PC-9 (cell line): ENCODE results near the gene GGCX. TPM values are rescaled to one million over a fixed set of nuclear protein-coding genes. Genes with fewer than 3 reads are reported as not detected.

Source experiments
- BruUV-seq: library from RNA; stranded (reverse); fragments of 400-500 nt; replicated peaks from 2 replicates; lab custom pipeline; 2021; lab: Mats Ljungman, UMichigan
- CTCF ChIA-PET: fragments of 300-600 bp; sonication (Branson Sonifier 250); formaldehyde crosslinking; loops from one replicate; lab custom pipeline; 2022; ENCODE audit warnings: antibody characterized with exemption; lab: Charles Lee
- POLR2A ChIA-PET: fragments of 300-600 bp; sonication (Branson Sonifier 250); formaldehyde crosslinking; loops from one replicate; lab custom pipeline; 2022; ENCODE audit warnings: antibody characterized with exemption; ENCODE audit not compliant: unreplicated experiment; lab: Charles Lee
- DNase-seq, 2 experiments: peaks; one replicate each; pipeline versions ENCODE4 v3.0.0 to v3.0.0-alpha.2; 2015 to 2022; ENCODE audit warnings: mixed read lengths in 1 of 2
- H2AFZ ChIP-seq: fragments of 200-600 bp; sonication (generic); 2 replicates; pipeline ENCODE4 v1.8.1; 2017; ENCODE audit warnings: antibody characterized with exemption
- H3F3A ChIP-seq: fragments of 200-600 bp; sonication (generic); 2 replicates; pipeline ENCODE4 v1.8.1; 2017; ENCODE audit warnings: antibody characterized with exemption, mild to moderate bottlenecking, low read depth; ENCODE audit not compliant: insufficient read depth
- H3K27ac ChIP-seq: fragments of 200-600 bp; sonication (generic); 2 replicates; pipeline ENCODE4 v1.6.1; 2016; ENCODE audit warnings: mixed run types
- H3K27me3 ChIP-seq: fragments of 200-600 bp; sonication (generic); 2 replicates; pipeline ENCODE4 v1.6.1; 2016; ENCODE audit warnings: low read depth, mixed run types; ENCODE audit not compliant: insufficient read depth
- H3K36me3 ChIP-seq: fragments of 200-600 bp; sonication (generic); 2 replicates; pipeline ENCODE4 v1.6.1; 2016; ENCODE audit warnings: low read depth, mixed run types
- H3K4me1 ChIP-seq: fragments of 200-600 bp; sonication (generic); replicated peaks from 2 replicates; pipeline ENCODE4 v1.6.1; 2016; ENCODE audit warnings: mixed run types; ENCODE audit not compliant: insufficient read depth
- H3K4me2 ChIP-seq: fragments of 200-600 bp; sonication (generic); 2 replicates; pipeline ENCODE4 v1.6.1; 2017; ENCODE audit warnings: mixed run types
- H3K4me3 ChIP-seq: fragments of 200-600 bp; sonication (generic); 2 replicates; pipeline ENCODE4 v1.6.1; 2016; ENCODE audit warnings: mixed run types
- H3K79me2 ChIP-seq: fragments of 200-600 bp; sonication (generic); 2 replicates; pipeline ENCODE4 v1.6.1; 2017; ENCODE audit warnings: low read depth, mixed run types
- H3K9me2 ChIP-seq: fragments of 200-600 bp; sonication (generic); 2 replicates; pipeline ENCODE4 v1.8.1; 2017; ENCODE audit warnings: mild to moderate bottlenecking; ENCODE audit not compliant: insufficient read depth
- H3K9me3 ChIP-seq: fragments of 200-600 bp; sonication (generic); 2 replicates; pipeline ENCODE4 v1.8.1; 2016; ENCODE audit warnings: low read depth; ENCODE audit not compliant: insufficient read depth
- H4K20me1 ChIP-seq: fragments of 200-600 bp; sonication (generic); 2 replicates; pipeline ENCODE4 v1.8.1; 2017; ENCODE audit not compliant: insufficient read depth
- EZH2 ChIP-seq: fragments of 200-600 bp; sonication (generic); IDR thresholded peaks from 2 replicates; pipeline ENCODE4 v1.8.0; 2017; ENCODE audit warnings: antibody characterized with exemption, low read depth
- intact Hi-C: fragments of 100-400 bp; cut with micrococcal nuclease; formaldehyde crosslinking; loops from one replicate; pipeline ENCODE4 v1.10.0; 2022; ENCODE audit not compliant: unreplicated experiment
- total RNA-seq: library from RNA; stranded (reverse); gene quantifications from 2 replicates; pipeline ENCODE4 v1.2.3, GENCODE V29; 2021
- TF ChIP-seq, protein P1 (sequence below): fragments of 200-600 bp; sonication (generic); conservative IDR thresholded peaks from 2 replicates; pipeline ENCODE4 v1.6.1; 2017; ENCODE audit warnings: mixed run types, antibody characterized with exemption, mild to moderate bottlenecking, moderate library complexity

Gene GGCX
- total RNA-seq, 1 experiment from 2014 or later, result 30.2 TPM

DNA sequence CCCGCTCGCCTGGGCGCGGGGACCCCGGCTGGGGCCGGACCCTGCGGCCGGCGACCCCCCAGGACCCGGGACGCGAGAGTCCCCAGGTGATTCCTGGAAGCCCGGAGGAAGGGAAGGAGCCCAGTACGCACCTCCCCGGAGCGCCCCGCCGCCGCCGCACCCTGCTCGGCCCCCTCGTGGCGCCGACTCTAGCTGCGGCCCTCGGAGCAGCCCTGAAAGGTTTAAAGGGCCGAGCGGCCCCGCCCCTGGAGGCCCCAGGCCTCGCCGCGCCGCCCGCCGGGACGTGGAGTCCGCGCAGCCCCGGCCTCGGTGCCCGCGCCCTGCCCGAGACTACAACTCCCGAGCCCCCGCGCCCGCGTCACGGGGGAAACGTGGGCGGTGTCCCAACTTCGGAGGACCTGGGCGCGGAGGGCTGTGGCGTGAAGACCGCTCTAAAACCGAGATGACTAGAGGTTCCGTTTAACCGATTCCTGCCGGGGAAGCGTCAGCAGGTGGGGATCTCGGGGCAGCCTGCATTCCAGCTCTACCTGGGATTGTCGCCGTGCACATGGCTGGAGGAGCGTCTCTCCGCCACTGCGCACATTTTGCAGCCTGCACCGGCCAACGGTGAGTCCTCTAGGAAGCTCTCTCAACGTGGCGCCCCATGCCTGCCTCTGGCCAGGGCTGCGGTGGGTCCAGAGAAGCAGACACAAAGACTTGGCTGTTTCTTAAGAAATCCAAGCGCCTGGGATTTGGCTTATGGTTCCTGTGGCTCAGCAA, 41.4 kb upstream of the GGCX start, which contains the start of gene TMEM150A:
Gene TMEM150A, minus strand, starts transcription at position 223 of the 759 bp plus-strand sequence. CDS start 750 bp downstream, outside the sequence.
- H3K4me1 ChIP-seq, result peaks cover 45% of the 10 kb centered on the region
- peak within 1 kb of the TSS; percentile 57 for H2AFZ ChIP-seq
- H3F3A ChIP-seq, result peaks cover 47% of the 10 kb centered on the region
- DNase-seq, result peak; percentile 67 to 90
- peaks cover 41% of the 10 kb centered on the region for H3K79me2 ChIP-seq
- intact Hi-C loops, result loop anchor here (1.0 to 5.0 kb wide), 4 partner anchors 9 to 184 kb away; partner anchors contain the start of genes GGCX, SH2D6 and VAMP8
- CTCF ChIA-PET, result interaction anchor here (0.6 kb wide), 1 partner anchor 642 kb away, joined by 8 read pairs; no protein-coding TSS in a partner anchor
- H4K20me1 ChIP-seq, result no peaks in the 10 kb centered on the region
- no peaks in the 10 kb centered on the region for H3K9me2 ChIP-seq
- H3K27ac ChIP-seq, result peak within 1 kb of the TSS; percentile 99
- no TSS peak for BruUV-seq
- H3K36me3 ChIP-seq, result peaks cover 19% of the 10 kb centered on the region
- POLR2A ChIA-PET, result no interaction called here
- TF ChIP-seq, protein P1, sequence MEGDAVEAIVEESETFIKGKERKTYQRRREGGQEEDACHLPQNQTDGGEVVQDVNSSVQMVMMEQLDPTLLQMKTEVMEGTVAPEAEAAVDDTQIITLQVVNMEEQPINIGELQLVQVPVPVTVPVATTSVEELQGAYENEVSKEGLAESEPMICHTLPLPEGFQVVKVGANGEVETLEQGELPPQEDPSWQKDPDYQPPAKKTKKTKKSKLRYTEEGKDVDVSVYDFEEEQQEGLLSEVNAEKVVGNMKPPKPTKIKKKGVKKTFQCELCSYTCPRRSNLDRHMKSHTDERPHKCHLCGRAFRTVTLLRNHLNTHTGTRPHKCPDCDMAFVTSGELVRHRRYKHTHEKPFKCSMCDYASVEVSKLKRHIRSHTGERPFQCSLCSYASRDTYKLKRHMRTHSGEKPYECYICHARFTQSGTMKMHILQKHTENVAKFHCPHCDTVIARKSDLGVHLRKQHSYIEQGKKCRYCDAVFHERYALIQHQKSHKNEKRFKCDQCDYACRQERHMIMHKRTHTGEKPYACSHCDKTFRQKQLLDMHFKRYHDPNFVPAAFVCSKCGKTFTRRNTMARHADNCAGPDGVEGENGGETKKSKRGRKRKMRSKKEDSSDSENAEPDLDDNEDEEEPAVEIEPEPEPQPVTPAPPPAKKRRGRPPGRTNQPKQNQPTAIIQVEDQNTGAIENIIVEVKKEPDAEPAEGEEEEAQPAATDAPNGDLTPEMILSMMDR, result no peak; the same call in 1 of the 2 replicates
- no peak for TF ChIP-seq EZH2
- H3K27me3 ChIP-seq, result no peaks in the 10 kb centered on the region
- peak within 1 kb of the TSS; percentile 59 for H3K4me3 ChIP-seq
- H3K4me2 ChIP-seq, result peak within 1 kb of the TSS; percentile 82
- H3K9me3 ChIP-seq, result no peaks in the 10 kb centered on the region

DNA sequence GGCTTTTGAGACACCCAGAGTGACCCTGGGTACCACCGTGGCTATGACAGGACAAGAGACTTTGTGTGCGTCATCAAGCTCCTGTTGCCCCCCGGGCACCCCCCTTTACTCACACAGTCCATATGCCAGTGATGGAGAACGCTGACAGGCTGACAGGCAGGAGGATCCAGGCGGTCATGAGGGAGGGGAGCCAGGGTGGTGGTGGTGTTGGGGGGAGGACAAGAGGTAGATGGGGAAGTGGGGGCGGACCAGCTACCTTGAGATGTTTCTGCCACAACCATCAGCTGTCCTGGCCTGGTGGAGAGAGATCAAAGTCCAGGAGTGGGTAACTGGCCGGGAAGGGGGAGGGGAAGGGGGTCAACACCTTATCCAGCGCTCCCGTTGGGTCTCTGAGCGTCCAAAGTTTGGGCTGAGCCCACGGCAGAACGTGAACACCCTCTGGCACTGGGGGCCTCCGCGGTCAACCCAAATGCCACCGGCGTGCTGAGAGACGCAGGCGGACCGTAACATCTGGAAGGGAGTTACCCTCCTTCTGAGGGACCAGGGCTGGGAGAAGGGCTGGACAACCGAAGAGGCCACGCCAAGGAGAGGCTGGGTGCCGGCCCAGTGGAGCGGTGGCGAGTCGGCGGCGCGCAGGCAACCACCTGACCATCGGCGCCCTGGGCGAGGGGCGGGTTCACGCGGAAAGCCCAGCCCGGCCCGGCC, 40.6 kb upstream of the GGCX start:
- CTCF ChIA-PET, result no interaction called here
- H2AFZ ChIP-seq, result peak overlapping the region; percentile 43; the same call in 1 of the 2 replicates

More for the DNA sequence above, 40.6 kb upstream of the GGCX start:
- Histone ChIP-seq H3K27ac (no peak overlapping the region), H4K20me1 (no peaks in the 10 kb centered on the region), H3K36me3 (peaks cover 21% of the 10 kb centered on the region), H3K4me2 (peak overlapping the region; percentile 82), H3K79me2 (peaks cover 49% of the 10 kb centered on the region), H3F3A (peaks cover 39% of the 10 kb centered on the region), H3K27me3 (no peaks in the 10 kb centered on the region), H3K9me2 (no peaks in the 10 kb centered on the region), H3K9me3 (no peaks in the 10 kb centered on the region), H3K4me3 (peak overlapping the region; percentile 59; the same call in 1 of the 2 replicates), H3K4me1 (peaks cover 39% of the 10 kb centered on the region)
- no peak for DNase-seq
- TF ChIP-seq, protein P1, result no peak
- BruUV-seq, result no TSS peak
- intact Hi-C loops, result loop anchor here (1.0 to 5.0 kb wide), 4 partner anchors 9 to 183 kb away; partner anchors contain the start of genes GGCX, SH2D6 and VAMP8
- POLR2A ChIA-PET, result interaction anchor here (0.7 kb wide), 1 partner anchor 97 kb away, joined by 3 read pairs; no protein-coding TSS in a partner anchor
